NT2/D1 (cell line): ENCODE data around the gene AEBP2.
"Not testable (repeated sequence)": the region's sequence is repeated elsewhere in the genome, so short reads cannot be mapped to it uniquely, and the experiment has no call there.

ENCODE experiments used
- DNase-seq: peaks from one replicate; pipeline ENCODE4 v3.0.0-alpha.2; 2011; ENCODE audit warnings: low read depth, low spot score
- H3K27me3 ChIP-seq: 2 replicates; pipeline ENCODE4 v1.6.0; 2011; ENCODE audit warnings: mild to moderate bottlenecking; ENCODE audit not compliant: insufficient read length, insufficient read depth
- H3K36me3 ChIP-seq: 2 replicates; pipeline ENCODE4 v1.6.1; 2011; ENCODE audit warnings: mild to moderate bottlenecking, low read length, mixed read lengths; ENCODE audit not compliant: insufficient read depth, insufficient read length
- H3K4me1 ChIP-seq: 2 replicates; pipeline ENCODE4 v1.5.1; 2011; ENCODE audit not compliant: insufficient read depth, insufficient read length
- H3K4me3 ChIP-seq: 2 replicates; pipeline ENCODE4 v1.5.1; 2011; ENCODE audit warnings: low read depth; ENCODE audit not compliant: insufficient read length
- H3K9ac ChIP-seq: 2 replicates; pipeline ENCODE4 v1.6.0; 2011; ENCODE audit warnings: low read depth; ENCODE audit not compliant: insufficient read length
- H3K9me3 ChIP-seq: 2 replicates; pipeline ENCODE4 v1.5.1; 2011; ENCODE audit warnings: mild to moderate bottlenecking, low read length; ENCODE audit not compliant: insufficient read depth
- SUZ12 ChIP-seq: IDR thresholded peaks from 2 replicates; pipeline ENCODE4 v1.6.1; 2011; ENCODE audit not compliant: insufficient read length, insufficient read depth; ENCODE audit errors: extremely low read depth
- YY1 ChIP-seq: IDR thresholded peaks from 2 replicates; pipeline ENCODE4 v1.6.1; 2011; ENCODE audit not compliant: insufficient read length, insufficient read depth
- ZNF274 ChIP-seq: IDR thresholded peaks from 2 replicates; pipeline ENCODE4 v1.6.1; 2011; ENCODE audit warnings: mild to moderate bottlenecking, low read depth, low read length

AEBP2 gene, protein sequence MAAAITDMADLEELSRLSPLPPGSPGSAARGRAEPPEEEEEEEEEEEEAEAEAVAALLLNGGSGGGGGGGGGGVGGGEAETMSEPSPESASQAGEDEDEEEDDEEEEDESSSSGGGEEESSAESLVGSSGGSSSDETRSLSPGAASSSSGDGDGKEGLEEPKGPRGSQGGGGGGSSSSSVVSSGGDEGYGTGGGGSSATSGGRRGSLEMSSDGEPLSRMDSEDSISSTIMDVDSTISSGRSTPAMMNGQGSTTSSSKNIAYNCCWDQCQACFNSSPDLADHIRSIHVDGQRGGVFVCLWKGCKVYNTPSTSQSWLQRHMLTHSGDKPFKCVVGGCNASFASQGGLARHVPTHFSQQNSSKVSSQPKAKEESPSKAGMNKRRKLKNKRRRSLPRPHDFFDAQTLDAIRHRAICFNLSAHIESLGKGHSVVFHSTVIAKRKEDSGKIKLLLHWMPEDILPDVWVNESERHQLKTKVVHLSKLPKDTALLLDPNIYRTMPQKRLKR

DNA sequence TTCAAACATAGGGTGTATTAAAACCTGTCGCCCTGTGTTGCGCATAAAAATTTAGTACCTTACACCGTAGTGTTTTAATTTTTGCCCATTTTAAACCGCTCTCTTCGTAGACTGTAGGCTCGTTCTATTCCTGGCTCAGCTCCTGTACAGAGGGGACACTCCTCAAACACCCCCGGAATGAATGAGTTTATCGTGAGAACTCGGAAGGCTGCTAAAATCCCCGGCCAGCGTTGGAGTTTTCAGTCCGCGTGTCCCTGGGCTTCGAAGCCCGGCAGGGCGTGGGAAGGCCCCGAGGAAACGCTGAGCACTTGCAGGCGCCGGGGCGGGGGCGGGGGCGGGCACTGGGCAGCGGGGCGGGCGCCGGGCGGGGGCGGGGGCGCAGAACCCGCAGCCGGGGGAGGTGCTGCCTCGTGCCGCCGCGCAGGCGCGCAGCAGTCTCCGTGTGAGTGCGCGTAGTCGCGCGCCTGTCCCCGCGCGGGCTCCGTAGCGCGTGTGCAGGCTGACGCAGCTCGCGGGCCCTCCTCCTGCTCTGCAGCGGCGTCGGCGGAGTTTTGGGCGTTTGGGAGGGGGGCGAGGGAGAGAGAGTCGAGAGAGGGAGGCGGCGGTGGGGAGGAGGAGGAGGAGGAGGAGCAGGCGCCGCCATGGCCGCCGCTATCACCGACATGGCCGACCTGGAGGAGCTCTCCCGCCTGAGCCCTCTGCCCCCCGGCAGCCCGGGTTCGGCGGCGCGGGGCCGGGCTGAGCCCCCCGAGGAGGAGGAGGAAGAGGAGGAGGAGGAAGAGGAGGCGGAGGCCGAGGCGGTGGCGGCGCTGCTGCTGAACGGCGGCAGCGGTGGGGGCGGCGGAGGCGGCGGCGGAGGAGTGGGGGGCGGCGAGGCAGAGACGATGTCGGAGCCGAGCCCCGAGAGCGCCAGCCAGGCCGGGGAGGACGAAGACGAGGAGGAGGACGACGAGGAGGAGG, at the start of gene AEBP2:
TSS of gene AEBP2 (plus strand) at position 434 of the 960 bp plus-strand sequence. CDS start at position 642, 208 bp downstream.
- DNase-seq, result peak; percentile 94
- Histone ChIP-seq H3K9ac (peak within 1 kb of the TSS; percentile 100), H3K4me3 (peak within 1 kb of the TSS; percentile 99), H3K36me3 (peaks cover 27% of the 10 kb centered on the region), H3K4me1 (no peaks in the 10 kb centered on the region), H3K27me3 (no peaks in the 10 kb centered on the region), H3K9me3 (peaks cover 7% of the 10 kb centered on the region; the same call in 1 of the 2 replicates)
- no peak for TF ChIP-seq SUZ12
- TF ChIP-seq YY1, result peak; percentile 79
- no peak for TF ChIP-seq ZNF274

DNA sequence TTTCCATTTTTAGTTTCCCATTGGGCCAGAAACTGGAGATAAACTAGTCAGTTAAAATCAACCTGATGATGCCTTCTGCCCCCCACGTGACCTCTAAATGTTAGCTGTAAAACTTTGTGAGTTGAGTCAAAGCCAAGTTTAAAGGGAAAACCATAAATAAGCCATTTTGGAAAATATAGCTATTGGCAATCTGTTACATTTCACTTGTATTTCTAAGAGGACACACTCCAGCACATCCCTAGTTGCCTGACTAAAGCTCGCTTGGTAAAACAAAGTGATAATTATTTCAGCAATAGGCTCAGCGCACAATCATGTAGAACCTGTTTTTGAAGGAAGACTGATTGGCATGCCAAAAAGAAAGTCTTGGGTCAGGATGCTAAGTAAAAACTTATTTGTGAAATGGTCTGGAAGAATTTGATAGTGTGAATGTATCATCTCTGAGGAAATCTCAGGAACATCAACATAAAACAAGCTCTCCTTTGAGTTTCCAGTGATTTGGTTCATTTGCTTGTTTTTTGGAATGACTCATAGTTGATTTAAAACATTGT, 49.2 kb upstream of the AEBP2 start:
- TF ChIP-seq SUZ12 (no peak), ZNF274 (no peak), YY1 (no peak)
- Histone ChIP-seq H3K36me3 (no peaks in the 10 kb centered on the region), H3K4me3 (no peak overlapping the region), H3K9me3 (no peaks in the 10 kb centered on the region), H3K4me1 (no peaks in the 10 kb centered on the region), H3K9ac (no peak overlapping the region), H3K27me3 (no peaks in the 10 kb centered on the region)
- no peak for DNase-seq

DNA sequence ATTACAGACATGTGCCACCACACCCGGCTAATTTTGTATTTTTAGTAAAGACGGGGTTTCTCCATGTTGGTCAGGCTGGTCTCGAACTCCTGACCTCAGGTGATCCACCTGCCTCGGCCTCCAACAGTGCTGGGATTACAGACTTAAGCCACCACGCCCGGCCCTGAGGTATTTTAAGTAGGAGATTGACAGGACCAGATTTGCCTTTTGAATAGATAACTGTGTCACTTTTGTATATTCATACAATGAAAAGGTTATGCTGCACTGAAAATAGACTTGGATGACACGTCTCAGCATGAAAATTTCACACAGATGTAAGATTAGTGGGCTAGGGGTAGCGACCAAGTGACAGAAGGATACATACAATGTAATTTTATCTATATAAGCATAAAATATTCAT, 46.6 kb upstream of the AEBP2 start:
- H3K9ac ChIP-seq, DNase-seq, H3K9me3 ChIP-seq: not testable (repeated sequence)

GRCh38 chr12:19394385-19394784, 44.9 kb upstream of the AEBP2 start:
- Histone ChIP-seq H3K4me1 (no peaks in the 10 kb centered on the region), H3K36me3 (no peaks in the 10 kb centered on the region), H3K9ac (no peak overlapping the region), H3K4me3 (no peak overlapping the region), H3K27me3 (no peaks in the 10 kb centered on the region), H3K9me3 (no peaks in the 10 kb centered on the region)
- DNase-seq, result no peak
- no peak for TF ChIP-seq ZNF274
- TF ChIP-seq YY1, result no peak
- no peak for TF ChIP-seq SUZ12

More for the DNA sequence above, 46.6 kb upstream of the AEBP2 start:
- H3K27me3 ChIP-seq, H3K4me3 ChIP-seq, H3K4me1 ChIP-seq, H3K36me3 ChIP-seq: not testable (repeated sequence)

DNA sequence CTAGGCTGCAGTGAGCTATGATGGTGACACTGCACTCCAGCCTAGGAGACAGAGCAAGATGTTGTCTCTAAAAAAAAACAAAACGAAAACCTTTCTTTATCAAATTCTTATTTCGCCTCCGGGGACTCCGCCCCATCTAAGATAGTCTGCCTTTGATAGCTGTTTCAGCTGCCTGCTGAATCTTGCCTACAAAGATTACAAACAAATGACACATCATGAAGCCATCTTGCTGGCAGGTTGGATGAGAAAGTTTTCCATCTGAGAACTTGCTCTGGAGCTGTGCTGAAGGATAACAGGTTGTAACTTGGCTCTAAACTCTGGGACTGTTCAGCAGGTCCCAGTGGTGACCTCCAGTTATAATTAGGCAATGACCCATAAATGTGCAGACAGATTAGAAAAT, 41.8 kb upstream of the AEBP2 start:
- Histone ChIP-seq H3K4me3 (no peak overlapping the region), H3K27me3 (no peaks in the 10 kb centered on the region), H3K36me3 (no peaks in the 10 kb centered on the region), H3K9ac (no peak overlapping the region), H3K4me1 (no peaks in the 10 kb centered on the region), H3K9me3 (no peaks in the 10 kb centered on the region)
- DNase-seq, result no peak
- TF ChIP-seq YY1 (no peak), ZNF274 (no peak), SUZ12 (no peak)

DNA sequence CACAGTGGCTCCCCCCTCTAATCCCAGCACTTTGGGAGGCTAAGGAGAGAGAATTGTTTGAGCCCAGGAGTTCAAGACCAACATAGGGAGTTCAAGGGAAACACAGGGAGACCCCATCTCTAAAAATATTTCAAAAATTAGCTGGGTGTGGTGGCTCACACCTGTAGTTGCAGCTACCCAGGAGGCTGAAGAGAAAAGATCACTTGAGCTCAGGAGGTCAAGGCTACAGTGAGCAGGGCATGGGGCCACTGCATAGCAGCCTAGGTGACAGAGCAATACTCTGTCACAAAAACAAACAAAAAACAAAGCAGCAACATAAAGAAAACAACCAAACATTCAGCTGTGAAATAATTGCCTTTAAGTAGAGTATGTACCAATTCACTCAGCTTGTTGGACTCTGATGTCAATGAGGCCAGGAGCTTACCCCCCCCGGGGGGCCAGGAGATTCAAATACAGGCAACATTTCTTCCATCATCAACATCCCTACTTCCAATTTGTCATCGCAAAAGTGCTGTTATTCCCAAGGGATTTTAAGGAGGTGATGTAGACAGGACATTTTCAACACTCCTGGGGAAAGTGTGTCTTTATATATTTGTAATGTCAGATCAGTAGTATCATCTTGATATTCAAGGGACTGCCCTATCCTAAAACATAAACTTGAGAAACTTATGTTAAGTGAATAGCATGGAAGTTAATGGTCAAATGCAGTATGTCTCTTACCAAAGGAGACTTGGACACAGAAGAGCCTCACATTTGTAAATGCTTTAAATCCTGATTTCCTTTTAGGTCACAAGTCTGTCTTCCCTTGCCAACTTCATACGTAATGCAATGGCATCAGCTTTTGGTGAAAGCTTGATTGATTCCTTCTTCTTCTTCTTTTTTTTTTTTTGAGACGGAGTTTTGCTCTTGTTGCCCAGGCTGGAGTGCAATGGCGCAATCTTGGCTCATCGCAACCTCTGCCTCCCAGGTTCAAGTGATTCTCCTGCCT, 40.6 kb upstream of the AEBP2 start:
- Histone ChIP-seq H3K4me1 (no peaks in the 10 kb centered on the region), H3K4me3 (no peak overlapping the region), H3K36me3 (no peaks in the 10 kb centered on the region), H3K9ac (no peak overlapping the region), H3K9me3 (no peaks in the 10 kb centered on the region), H3K27me3 (no peaks in the 10 kb centered on the region)
- no peak for DNase-seq
- TF ChIP-seq YY1, result no peak
- TF ChIP-seq SUZ12, result no peak
- TF ChIP-seq ZNF274, result no peak

DNA sequence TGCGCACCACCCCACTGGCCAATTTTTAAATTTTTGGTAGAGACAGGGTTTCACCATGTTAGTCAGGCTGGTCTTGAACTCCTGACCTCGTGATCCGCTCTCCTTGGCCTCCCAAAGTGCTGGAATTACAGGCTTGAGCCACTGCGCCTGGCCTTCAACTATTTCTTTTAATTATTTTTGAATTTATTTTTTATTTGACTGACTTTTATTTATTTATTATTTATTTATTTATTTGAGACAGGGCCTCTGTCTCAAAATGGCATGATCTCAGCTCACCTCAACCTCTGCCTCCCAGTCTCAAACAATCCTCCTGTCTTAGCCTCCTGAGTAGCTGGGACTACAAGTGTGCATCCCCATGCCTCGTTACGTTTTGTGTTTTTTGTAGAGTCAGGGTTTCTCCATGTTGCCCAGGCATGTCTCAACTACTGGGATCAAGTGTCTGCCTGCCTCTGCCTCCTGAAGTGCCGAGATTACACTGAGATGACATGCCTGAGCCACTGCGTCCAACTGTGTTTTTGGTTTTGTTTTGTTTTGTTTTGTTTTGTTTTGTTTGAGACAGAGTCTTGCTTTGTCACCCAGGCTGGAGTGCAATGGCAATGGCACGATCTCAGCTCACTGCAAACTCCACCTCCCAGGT, 38.5 kb upstream of the AEBP2 start:
- not testable (repeated sequence) for H3K9me3 ChIP-seq, H3K9ac ChIP-seq, H3K4me3 ChIP-seq, H3K36me3 ChIP-seq, H3K27me3 ChIP-seq, DNase-seq, H3K4me1 ChIP-seq
